ENCODE data around the gene ECSCR.

ECSCR gene

GRCh38 chr5:139474890-139475791, 12.6 kb upstream of the ECSCR start:
- ATAC-seq: no peak

GRCh38 chr5:139473565-139473964, 11.0 kb upstream of the ECSCR start:
- TF ChIP-seq TCF4 (CRISPR knock-in tag; IDR thresholded peaks at IDR 0.05; ENCODE audit: borderline replicate concordance) (no peak), TOX (CRISPR knock-in tag; IDR thresholded peaks at IDR 0.05; ENCODE audit: borderline replicate concordance) (no peak), GLIS3 (CRISPR knock-in tag; IDR thresholded peaks at IDR 0.05) (no peak), ARNTL (CRISPR knock-in tag; IDR thresholded peaks at IDR 0.05; ENCODE audit: borderline replicate concordance, low read depth) (no peak), ESRRG (CRISPR knock-in tag; IDR thresholded peaks at IDR 0.05) (no peak), RARB (CRISPR knock-in tag; IDR thresholded peaks at IDR 0.05) (no peak), CSRNP3 (CRISPR knock-in tag; IDR thresholded peaks at IDR 0.05) (no peak), ZNF70 (CRISPR knock-in tag; IDR thresholded peaks at IDR 0.05) (no peak), POU6F1 (CRISPR knock-in tag; IDR thresholded peaks at IDR 0.05; ENCODE audit: borderline replicate concordance, low read depth) (no peak), TSHZ2 (CRISPR knock-in tag; IDR thresholded peaks at IDR 0.05) (no peak), ZFP30 (CRISPR knock-in tag; IDR thresholded peaks at IDR 0.05) (no peak), ZFP3 (CRISPR knock-in tag; IDR thresholded peaks at IDR 0.05) (no peak), PATZ1 (CRISPR knock-in tag; IDR thresholded peaks at IDR 0.05; ENCODE audit: borderline replicate concordance) (no peak), CSDC2 (CRISPR knock-in tag; IDR thresholded peaks at IDR 0.05) (no peak), SNAI2 (CRISPR knock-in tag; IDR thresholded peaks at IDR 0.05) (no peak), ISL1 (CRISPR knock-in tag; IDR thresholded peaks at IDR 0.05) (no peak), PPARA (CRISPR knock-in tag; IDR thresholded peaks at IDR 0.05; ENCODE audit: borderline replicate concordance) (no peak), ZNF565 (CRISPR knock-in tag; conservative IDR thresholded peaks at IDR 0.05; ENCODE audit: low read depth) (no peak)
- ATAC-seq: peak; percentile 21

More at GRCh38 chr5:139474890-139475791, 12.6 kb upstream of the ECSCR start:
- no peak for TF ChIP-seq ZFP3 (CRISPR knock-in tag; IDR thresholded peaks at IDR 0.05)
- TF ChIP-seq TSHZ2 (CRISPR knock-in tag; IDR thresholded peaks at IDR 0.05): no peak
- no peak for TF ChIP-seq PATZ1 (CRISPR knock-in tag; IDR thresholded peaks at IDR 0.05; ENCODE audit: borderline replicate concordance)
- no peak for TF ChIP-seq TOX (CRISPR knock-in tag; IDR thresholded peaks at IDR 0.05; ENCODE audit: borderline replicate concordance)
